Astrocyte of the cerebellum (primary cell): Measurements from ENCODE around the gene NR2C2AP.

Experiments
- DNase-seq: peaks from one replicate; pipeline ENCODE4 v3.0.0-alpha.2; 2011; ENCODE audit warnings: low read depth
- H3K4me3 ChIP-seq: 2 replicates; pipeline ENCODE4 v1.5.1; 2011; ENCODE audit warnings: mild to moderate bottlenecking, low read depth, low read length, moderate library complexity
- in situ Hi-C: cut with HindIII; loops from 2 replicates; pipeline ENCODE4 v1.10.0; 2017; ENCODE audit warnings: low sequenced_read_pairs
- TF ChIP-seq, protein P1 (sequence below): IDR thresholded peaks from 2 replicates; pipeline ENCODE4 v1.5.1; 2012; ENCODE audit warnings: low read length, low read depth, moderate library complexity, mild to moderate bottlenecking; ENCODE audit errors: missing control alignments

Gene NR2C2AP, protein sequence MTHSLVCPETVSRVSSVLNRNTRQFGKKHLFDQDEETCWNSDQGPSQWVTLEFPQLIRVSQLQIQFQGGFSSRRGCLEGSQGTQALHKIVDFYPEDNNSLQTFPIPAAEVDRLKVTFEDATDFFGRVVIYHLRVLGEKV

DNA sequence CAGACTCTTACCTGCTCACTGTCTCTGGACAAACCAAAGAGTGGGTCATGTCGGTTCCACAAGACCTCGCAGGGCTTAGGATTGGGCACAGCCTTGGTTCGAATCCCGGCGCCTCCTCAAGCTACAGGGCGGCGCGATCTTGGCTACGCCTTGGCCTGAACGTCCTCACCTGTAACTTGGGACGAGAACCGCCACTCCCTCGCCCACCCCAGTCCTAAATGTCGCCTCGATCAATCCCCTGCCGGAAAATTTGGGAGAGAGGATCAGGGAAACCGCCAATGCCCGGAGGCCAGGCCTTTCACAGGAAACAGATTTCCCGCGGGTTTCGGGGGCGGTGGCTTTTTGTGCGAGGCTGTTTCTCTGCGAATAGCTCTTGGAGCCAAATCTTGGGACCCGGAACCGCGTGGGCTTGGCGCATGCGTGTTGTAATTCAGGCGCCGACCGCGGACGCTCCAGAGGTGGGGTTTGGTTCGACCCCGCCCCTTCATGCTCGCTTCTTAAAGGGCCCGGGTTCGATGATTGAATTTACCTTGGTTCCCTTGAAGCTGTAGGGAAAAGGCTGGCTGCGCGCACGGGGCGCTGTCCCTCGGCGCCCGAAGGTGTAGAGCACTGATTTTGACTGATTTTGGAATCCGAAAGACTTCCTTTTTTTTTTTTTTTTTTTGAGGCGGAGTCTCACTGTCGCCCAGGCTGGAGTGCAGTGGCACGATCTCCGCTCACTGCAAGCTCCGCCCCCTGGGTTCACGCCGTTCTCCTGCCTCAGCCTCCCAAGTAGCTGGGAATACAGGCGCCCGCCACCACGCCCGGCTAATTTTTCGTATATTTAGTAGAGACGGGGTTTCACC lies at the start of gene NR2C2AP:
TSS of gene NR2C2AP (minus strand) at position 403 of the 845 bp plus-strand sequence. CDS start at position 49, 354 bp downstream.
- DNase-seq, result peak; percentile 77

DNA sequence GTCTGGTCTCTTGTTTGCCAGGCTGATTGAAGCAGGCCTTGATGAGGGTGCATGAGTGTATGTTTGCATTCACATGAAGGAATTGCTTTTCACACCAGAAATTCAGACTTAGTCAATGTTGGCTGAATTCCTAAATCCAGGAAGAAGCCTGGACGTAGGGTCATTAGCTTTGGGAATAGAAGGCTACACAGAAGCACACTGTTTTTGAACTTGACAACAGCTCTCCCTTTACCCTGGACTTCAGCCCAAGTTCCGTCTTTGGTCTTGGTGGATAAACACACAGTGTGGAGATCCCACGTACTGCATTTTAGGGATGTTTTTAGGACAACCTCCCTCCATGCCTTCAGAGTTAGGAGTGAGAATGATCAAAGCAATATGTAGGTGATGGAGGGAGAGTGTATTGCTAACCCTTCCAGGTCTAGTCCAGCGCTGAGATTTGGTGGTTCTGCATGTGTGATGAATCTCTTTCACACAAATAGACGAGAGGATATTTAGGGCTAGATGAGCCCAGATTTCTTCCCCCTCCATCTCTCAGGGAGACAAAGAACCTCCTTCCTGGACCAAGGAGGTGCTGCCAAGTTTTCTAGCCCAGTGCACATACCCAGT lies 47.1 kb upstream of the NR2C2AP start:
- no peak overlapping the region for H3K4me3 ChIP-seq
- in situ Hi-C loops, result no loop called here
- DNase-seq, result no peak
- TF ChIP-seq, protein P1, sequence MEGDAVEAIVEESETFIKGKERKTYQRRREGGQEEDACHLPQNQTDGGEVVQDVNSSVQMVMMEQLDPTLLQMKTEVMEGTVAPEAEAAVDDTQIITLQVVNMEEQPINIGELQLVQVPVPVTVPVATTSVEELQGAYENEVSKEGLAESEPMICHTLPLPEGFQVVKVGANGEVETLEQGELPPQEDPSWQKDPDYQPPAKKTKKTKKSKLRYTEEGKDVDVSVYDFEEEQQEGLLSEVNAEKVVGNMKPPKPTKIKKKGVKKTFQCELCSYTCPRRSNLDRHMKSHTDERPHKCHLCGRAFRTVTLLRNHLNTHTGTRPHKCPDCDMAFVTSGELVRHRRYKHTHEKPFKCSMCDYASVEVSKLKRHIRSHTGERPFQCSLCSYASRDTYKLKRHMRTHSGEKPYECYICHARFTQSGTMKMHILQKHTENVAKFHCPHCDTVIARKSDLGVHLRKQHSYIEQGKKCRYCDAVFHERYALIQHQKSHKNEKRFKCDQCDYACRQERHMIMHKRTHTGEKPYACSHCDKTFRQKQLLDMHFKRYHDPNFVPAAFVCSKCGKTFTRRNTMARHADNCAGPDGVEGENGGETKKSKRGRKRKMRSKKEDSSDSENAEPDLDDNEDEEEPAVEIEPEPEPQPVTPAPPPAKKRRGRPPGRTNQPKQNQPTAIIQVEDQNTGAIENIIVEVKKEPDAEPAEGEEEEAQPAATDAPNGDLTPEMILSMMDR, result no peak

More for the DNA sequence above, at the start of gene NR2C2AP:
- in situ Hi-C loops, result no loop called here
- peak within 1 kb of the TSS; percentile 71 for H3K4me3 ChIP-seq
- TF ChIP-seq, protein P1, result no peak

DNA sequence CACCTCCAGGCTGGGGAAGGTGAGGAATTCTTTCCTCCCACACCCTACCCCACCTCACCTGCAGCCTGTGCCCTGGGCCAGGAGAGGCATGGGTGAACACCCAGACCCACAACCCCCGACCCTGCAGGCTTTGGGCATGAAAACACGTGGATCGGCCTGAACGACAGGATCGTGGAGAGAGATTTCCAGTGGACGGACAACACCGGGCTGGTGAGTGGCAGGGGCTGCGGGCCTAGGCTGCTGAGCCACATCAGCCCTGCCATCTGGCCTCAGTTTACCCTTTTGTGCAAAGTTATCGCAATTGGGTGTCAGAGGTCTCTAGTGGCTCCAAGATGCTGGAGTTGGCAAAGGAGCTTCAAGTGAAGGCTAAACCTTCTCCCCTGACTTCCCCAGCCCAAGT lies 37.3 kb upstream of the NR2C2AP start:
- DNase-seq, result no peak
- in situ Hi-C loops, result no loop called here
- H3K4me3 ChIP-seq, result no peak overlapping the region
- TF ChIP-seq, protein P1, result no peak

DNA sequence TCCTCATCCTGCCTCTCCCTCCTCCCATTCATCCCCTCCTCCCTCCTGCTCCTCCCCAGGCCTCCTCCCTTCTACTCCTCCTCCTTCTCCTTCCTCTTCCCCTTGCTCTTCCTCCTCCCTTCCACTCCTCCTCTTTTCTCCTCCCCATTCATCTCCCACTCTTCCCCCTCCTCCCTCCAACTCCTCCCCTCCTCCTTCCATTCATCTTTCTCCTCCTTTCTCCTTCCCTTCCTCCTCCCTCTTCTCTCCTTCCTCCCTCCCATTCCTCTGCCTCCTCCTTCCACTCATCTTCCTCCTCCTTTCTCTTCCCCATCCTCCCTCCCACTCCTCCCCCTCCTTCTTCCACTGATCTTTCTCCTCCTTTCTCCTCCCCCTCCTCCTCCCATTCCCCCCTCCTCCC lies 36.5 kb upstream of the NR2C2AP start:
- in situ Hi-C loops, result no loop called here
- TF ChIP-seq, protein P1, result no peak
- DNase-seq, result no peak
- no peak overlapping the region for H3K4me3 ChIP-seq

DNA sequence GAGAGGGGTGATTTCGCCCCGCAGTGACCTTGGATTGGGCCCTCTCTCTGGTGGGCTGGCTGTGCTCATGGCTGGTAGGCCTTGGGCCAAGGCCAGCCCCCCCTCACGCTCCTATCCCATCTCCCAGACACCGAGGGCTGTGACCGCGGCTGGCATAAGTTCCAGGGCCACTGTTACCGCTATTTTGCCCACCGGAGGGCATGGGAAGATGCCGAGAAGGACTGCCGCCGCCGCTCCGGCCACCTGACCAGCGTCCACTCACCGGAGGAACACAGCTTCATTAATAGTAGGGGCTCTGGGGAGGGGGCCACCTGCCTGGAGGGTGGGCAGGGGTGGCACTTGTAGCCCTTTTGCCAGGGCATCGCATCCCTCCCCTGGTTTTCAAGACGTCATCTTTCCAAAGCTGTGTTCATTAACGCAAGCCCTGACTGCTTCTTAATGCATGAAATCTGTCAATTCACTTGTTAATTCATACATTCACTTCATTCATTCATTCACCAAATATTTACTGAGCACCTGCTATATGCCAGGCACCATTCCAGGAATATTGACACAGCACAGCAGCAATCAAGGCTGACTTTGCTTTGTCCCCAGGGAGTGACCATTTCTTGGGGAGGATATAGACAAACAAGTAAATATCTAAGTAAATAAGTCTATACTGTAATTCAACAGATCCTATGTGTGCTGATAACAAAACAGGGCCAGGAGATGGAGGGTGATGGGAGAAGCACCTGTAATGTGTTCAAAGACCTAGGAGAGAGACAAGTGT lies 35.1 kb upstream of the NR2C2AP start:
- TF ChIP-seq, protein P1, result no peak
- H3K4me3 ChIP-seq, result no peak overlapping the region
- DNase-seq, result no peak
- in situ Hi-C loops, result no loop called here

DNA sequence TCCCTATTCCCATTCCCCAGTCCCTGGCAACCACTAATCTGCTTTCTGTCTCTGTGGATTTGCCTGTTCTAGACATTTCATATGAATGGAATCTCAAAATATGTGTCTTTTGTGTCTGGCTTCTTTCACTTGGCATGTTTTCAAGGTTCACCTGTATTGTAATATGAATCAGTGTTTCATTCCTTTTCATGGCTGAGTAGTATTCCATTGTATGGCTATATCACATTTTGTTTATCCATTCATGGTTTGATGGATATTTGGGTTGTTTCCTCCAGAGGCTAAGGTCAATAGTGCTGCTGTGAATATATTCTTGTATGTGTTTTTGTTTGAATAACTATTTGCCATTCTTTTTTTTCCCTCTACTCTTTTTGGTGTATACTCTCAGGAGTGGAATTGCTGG lies 33.0 kb upstream of the NR2C2AP start:
- in situ Hi-C loops, result no loop called here
- no peak overlapping the region for H3K4me3 ChIP-seq
- no peak for DNase-seq
- TF ChIP-seq, protein P1, result no peak
